ENCODE results near the gene SPECC1L. TPM values are rescaled to one million over a fixed set of nuclear protein-coding genes. Genes with fewer than 3 reads are reported as not detected.

Gene SPECC1L
- total and polyA plus RNA-seq, 10 of the 15 experiments (the other 5 are each of a cell fraction or from before 2014, with no cell fraction given), result 1.9 to 40.6 (median 19.1) TPM

DNA sequence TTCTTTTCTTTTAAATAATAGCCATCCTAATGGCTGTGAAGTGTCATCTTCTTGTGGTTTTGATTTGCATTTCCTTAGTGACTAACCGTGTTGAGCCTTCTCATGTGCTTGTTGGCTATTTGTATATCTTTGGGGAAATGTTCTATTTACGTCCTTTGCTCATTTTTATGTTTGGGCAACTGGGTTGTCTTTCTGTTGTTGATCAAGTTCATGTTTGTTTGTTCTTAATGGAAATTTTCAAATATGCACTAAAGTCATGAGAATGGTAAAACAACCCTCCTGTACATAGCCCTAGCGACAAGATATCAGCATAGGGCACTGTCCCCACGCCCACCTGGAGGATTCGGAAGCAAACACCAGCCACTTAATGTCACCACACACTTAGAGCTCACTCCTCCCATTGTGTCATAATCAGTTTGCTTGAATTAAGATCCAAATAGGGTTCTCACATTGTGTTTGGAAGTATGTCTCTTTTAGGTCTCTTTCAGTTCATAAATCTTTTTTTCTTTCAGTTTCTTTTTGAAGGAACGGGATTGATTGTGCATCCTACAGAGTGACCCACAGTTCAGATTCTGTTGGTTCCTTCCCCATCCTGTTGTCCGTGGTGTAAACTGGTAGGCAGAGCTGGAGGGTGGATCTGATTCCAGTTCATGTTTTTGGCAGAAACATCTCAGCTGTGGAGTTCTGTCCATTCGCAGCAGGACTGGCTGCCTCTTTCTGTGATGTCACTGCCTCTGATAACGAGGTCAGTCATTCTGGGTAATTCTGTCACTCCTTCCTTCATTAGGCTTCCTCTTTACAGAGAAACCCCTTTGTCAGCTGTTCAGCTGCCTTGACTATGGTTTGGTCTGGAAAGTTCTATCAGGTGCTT is 130.3 kb downstream of the SPECC1L start:
- peak; percentile 54 for FAIRE-seq
- intact Hi-C loops (cut with micrococcal nuclease; ENCODE audit: unreplicated experiment) (no loop called here), in situ Hi-C loops (cut with MboI) (no loop called here)
- ChIA-PET RAD21 (ENCODE audit: unreplicated experiment) (interaction anchor here (0.8 to 3.1 kb wide), 5 partner anchors 26 to 114 kb away, joined by 3 to 13 read pairs (median 4); partner anchors contain the start of gene ADORA2A), SMC1A (ENCODE audit: uncharacterized antibody, unreplicated experiment) (interaction anchor here (0.6 to 3.7 kb wide), 10 partner anchors 8 to 243 kb away, joined by 3 to 14 read pairs (median 3); no protein-coding TSS in a partner anchor), CTCF (interaction anchor here (0.6 to 1.2 kb wide), 6 partner anchors 9 to 121 kb away, joined by 3 to 5 read pairs (median 4); no protein-coding TSS in a partner anchor), POLR2A (interaction anchor here (0.7 to 3.0 kb wide), 3 partner anchors 29 to 106 kb away, joined by 4 to 11 read pairs (median 5); no protein-coding TSS in a partner anchor)
- Histone ChIP-seq H3K79me2 (ENCODE audit: control insufficient read depth, insufficient read depth, low read length) (peaks cover 1% of the 10 kb centered on the region), H3K27ac (ENCODE audit: control insufficient read depth, insufficient read depth) (peak overlapping the region; percentile 85), H4K20me1 (ENCODE audit: control insufficient read depth, insufficient read depth) (no peaks in the 10 kb centered on the region), H2AFZ (ENCODE audit: control insufficient read depth, low read depth, low read length) (peak overlapping the region; percentile 42), H3K4me1 (ENCODE audit: control insufficient read depth, insufficient read depth, low read length) (peaks cover 44% of the 10 kb centered on the region), H3K36me3 (ENCODE audit: control insufficient read depth in 2 of 2, insufficient read depth in 2 of 2, low read length in 1 of 2) (peaks cover 3 to 10% of the 10 kb centered on the region in 2 experiments; a peak in 3 of 4 replicates), H3K4me2 (ENCODE audit: control insufficient read depth, insufficient read depth) (peak overlapping the region; percentile 95), H3K9me3 (replicated peaks; ENCODE audit: control insufficient read depth, insufficient read depth, low read length) (no peaks in the 10 kb centered on the region), H3K27me3 (replicated peaks in 1 of 2; ENCODE audit: control insufficient read depth in 2 of 2, insufficient read depth in 2 of 2, low read length in 1 of 2) (no peaks in the 10 kb centered on the region), H3K4me3 (peak overlapping the region; percentile 49), H3K9ac (ENCODE audit: control insufficient read depth, insufficient read depth, low read length) (peak overlapping the region; percentile 59)
- DNase-seq (ENCODE audit: low read depth, low spot score), result peak; percentile 53
- 11% methylated on average over 9 of the region's 9 CpGs for WGBS (ENCODE audit: insufficient coverage, insufficient replicate concordance, low lambda C conversion rate, missing lambda C conversion rate)
- BruUV-seq (replicated peaks), result TSS peak; percentile 35
- ATAC-seq, result peak; percentile 62
- TF ChIP-seq SMC3 (IDR thresholded peaks at IDR 0.05; ENCODE audit: borderline replicate concordance, low read length), result peak; percentile 11; the same call in 1 of the 2 replicates
- no peak; the same call in 1 of the 2 replicates for TF ChIP-seq DPF2 (IDR thresholded peaks at IDR 0.05)
- no peak for TF ChIP-seq TCF3 (IDR thresholded peaks at IDR 0.05; ENCODE audit: borderline replicate concordance, insufficient read depth, low read depth, low read length)
- TF ChIP-seq PRDM15 (CRISPR knock-in tag; IDR thresholded peaks at IDR 0.05), result no peak
- TF ChIP-seq SPI1 (IDR thresholded peaks at IDR 0.05; ENCODE audit: borderline replicate concordance, insufficient read depth, low read depth, low read length), result peak; percentile 67; the same call in 1 of the 2 replicates
- no peak for TF ChIP-seq KDM1A (IDR thresholded peaks at IDR 0.05; ENCODE audit: borderline replicate concordance)
- TF ChIP-seq NFYB (IDR thresholded peaks at IDR 0.05; ENCODE audit: insufficient read depth, low read depth, low read length), result no peak
- TF ChIP-seq NFYA (IDR thresholded peaks at IDR 0.05; ENCODE audit: borderline replicate concordance, low read depth, low read length), result no peak
- no peak for TF ChIP-seq E2F4 (IDR thresholded peaks at IDR 0.05; ENCODE audit: low read depth, low read length)
- 0 out of 2 replicates have a peak, but pooled peaks have one; percentile 4 for TF ChIP-seq PKNOX1 (IDR thresholded peaks at IDR 0.05)
- peak; percentile 67 for TF ChIP-seq MLLT1 (IDR thresholded peaks at IDR 0.05)
- no peak for TF ChIP-seq KLF5 (IDR thresholded peaks at IDR 0.05; ENCODE audit: partially characterized antibody)
- TF ChIP-seq MEF2A (IDR thresholded peaks at IDR 0.05; ENCODE audit: insufficient read depth, low read depth, low read length), result 0 out of 2 replicates have a peak, but pooled peaks have one; percentile 12
- TF ChIP-seq ZBED1 (IDR thresholded peaks at IDR 0.05; ENCODE audit: borderline replicate concordance), result no peak
